Left renal pelvis (tissue), 4 donors: Measurements from ENCODE around the gene SYNJ2. TPM values are rescaled to one million over a fixed set of nuclear protein-coding genes. Genes with fewer than 3 reads are reported as not detected.

ENCODE experiments used
- DNase-seq, 4 donors: peaks; one replicate each; pipeline ENCODE4 v3.0.0-alpha.2; 2013; ENCODE audit warnings: low read depth in 4 of 4, low spot score in 3 of 4
- polyA plus RNA-seq, 4 donors: library from polyadenylated mRNA; unstranded; fragments of 120-200 nt; gene quantifications; one replicate each; pipeline ENCODE4 v1.2.1, GENCODE V29; 2013; ENCODE audit not compliant: insufficient read length in 4 of 4

SYNJ2 gene
- polyA plus RNA-seq, 4 donors: 8.0 to 11.3 (median 10.8) TPM

DNA sequence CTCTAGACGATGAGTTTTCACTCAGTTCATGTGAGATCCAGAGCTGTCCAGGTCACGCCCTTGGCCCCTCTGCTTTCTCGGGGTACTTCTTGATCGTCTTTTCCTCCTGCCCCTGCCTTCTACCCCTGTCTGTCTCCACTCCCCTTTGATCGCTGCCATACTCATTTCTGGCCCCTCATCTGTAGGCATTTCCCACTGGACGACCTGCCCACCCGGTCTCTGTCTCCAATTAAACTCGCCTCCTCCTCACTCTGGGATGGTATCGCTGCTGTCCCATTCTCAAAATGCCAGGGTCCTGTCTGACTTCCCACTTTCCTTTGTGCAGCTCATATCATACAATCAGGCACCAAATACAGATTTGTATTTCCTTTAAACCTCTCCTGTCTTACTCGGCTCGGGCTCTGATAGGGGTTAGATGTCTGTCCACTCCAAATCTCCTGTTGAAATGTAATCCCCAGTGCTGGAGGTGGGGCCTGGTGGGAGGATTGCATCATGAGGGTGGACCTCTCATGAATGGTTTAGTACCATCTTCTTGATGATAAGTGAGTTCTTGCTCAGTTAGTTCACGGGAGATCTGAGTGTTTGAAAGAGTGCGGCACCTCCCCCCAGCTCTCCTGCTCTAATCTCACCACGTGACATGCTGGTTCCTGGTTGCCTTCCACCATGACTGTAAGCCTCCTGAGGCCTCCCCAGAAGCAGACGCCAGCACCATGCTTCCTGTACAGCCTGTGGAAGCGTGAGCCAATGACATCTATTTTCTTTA, 3.5 kb upstream of the SYNJ2 start:
- DNase-seq: no peak

GRCh38 chr6:157980288-157981131, 1.2 kb upstream of the SYNJ2 start:
- no peak for DNase-seq

DNA sequence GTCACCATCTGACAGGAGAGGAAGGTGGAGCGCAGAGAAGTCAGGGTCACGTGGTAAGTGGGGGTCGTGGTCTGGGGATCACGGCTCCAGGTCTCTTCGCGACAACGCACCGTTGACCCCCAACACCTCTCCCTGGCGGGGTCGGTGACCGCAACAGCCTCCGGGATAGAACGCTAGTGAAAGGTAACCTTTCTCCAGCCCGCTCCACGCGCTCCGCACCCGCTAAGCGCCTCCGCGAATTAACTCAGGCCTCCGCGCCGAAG, 600 bp upstream of the SYNJ2 start:
- DNase-seq: no peak

DNA sequence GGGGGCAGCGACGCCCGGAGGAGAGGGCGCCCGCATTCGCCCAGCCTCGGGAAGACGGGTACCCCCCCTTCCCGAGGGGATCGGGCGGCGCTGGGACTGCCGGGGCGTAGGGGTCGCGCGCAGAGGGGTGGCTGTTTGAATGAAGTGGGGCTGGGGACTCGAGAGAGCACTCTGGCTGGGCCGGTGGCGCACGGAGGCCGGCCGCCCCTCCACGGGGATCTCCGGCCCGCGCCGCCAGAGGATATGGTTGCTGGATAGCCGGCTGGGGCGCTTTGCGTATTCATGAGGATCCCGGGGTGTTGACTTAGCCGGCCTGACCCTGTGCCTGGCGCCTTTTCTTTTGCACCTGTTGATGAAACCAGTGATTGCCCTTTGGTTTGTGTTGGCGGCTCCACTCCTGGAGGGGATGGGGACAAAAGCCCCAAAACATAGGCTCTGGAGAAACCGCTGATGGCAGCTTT, 469 bp downstream of the SYNJ2 start:
- no peak for DNase-seq

DNA sequence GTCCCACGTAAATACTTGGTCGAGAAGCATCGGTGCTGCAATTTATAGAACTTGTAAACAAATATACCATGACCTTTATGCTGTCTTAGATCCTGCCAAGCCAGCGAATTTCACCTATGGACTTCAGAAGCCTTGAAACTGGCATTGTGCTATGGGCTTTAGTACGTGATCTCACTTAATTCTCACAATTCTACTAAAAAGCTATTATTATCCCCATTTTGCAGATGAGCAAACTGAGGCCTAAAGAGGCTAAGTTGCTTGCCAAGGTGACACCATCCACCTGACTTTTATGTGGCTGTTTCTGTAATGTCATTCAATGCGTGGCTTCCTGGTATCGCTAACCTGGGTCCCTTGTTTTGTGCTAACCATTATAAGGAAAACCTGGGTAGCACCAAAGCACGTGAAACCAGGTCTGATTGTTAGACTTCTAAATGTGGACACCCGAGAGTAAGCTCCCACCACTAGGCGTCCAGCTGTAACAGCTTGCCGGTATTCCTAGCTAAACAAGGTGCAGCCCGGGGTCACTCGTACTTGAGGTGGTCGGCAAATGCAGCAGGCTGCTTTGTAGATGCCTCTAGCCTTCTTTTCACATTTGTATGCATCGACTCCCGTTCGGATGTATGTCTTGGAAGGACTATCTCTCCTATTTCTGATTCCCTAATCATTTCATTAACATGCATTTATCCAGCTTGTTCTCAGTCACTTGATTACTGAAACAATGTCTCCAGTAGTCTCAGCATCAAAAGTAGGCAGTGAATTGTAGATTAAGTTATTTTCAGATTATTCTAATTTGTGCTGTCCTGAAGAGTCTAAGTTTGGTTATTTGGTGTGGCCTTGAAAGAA, 1.1 kb downstream of the SYNJ2 start:
- no peak for DNase-seq

- no peak for DNase-seq
Measured at GRCh38 chr6:157983406-157984119, 1.9 kb downstream of the SYNJ2 start.

GRCh38 chr6:157984128-157984527, 2.5 kb downstream of the SYNJ2 start:
- no peak for DNase-seq

DNA sequence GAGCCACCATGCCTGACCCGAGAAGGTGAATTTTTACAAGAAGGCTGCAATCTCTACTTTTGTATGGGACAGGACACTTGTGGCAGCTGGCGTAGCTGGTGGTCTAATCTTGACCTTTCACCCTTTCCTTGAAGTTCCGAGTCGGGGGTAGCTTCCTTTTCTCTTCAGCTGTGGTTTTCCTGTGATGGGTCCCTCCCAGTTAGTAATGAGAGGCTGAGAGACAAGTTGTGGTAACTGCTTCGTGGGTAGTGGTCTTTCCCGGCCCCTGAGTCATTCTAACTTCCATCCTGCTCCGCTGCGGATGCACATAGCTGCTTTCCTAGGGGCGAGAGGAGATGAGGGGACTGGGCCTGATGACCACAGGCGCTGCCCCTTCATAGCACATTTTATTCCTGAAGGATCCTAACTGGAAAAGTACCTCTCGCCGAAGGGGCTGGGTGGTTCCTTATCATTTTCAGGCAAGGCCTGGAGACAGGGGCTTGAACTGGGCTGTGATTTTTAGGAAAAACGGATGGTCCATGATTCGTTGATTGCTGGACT, 3.1 kb downstream of the SYNJ2 start:
- no peak for DNase-seq

- DNase-seq: no peak
Measured at GRCh38 chr6:157985378-157986155, 3.9 kb downstream of the SYNJ2 start.

DNA sequence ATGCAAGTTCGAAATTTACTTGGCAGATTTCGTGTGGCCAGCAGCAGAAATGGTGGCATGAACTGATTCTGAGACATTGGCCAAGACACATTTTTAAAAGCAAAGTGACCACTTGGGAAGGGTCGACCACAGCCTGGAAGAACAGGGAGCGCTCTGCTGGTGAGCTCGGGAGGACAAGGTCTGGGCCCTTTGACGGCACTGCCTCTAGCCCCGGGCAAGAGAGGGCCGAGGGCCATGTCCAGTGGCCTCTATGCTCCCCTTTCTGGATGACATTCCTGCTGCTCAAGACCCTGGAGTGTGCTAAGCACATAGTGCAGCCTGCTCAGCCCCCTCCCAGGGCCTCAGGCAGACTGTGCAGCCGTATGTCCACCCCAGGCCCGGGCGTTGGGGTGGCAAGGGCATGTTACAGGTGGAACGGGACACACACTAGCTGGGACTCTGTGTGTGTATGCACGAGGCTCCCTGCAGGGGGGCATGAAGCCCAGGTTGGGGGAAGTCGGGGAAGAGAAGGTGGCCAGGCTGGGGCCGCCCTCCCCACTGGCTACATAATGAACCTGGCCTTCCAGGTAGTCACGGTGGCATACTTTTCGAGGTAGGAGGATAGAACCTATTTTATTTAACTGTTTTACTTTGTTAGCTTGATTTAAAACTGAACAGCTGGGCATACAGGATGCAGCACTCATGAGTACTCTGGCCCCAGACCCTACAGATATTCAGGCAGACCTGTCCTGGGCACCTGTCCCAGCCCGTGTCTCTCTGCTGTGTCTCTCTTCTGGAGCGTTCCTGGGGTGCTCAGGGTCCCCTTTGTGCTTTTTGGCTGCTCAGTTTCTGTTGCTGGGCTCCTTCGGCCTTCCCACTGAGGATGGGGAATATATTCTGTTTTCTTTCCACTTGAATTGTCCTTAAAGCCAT, 6.4 kb downstream of the SYNJ2 start:
- DNase-seq: no peak

GRCh38 chr6:157988700-157989063, 7.0 kb downstream of the SYNJ2 start:
- DNase-seq: no peak

DNA sequence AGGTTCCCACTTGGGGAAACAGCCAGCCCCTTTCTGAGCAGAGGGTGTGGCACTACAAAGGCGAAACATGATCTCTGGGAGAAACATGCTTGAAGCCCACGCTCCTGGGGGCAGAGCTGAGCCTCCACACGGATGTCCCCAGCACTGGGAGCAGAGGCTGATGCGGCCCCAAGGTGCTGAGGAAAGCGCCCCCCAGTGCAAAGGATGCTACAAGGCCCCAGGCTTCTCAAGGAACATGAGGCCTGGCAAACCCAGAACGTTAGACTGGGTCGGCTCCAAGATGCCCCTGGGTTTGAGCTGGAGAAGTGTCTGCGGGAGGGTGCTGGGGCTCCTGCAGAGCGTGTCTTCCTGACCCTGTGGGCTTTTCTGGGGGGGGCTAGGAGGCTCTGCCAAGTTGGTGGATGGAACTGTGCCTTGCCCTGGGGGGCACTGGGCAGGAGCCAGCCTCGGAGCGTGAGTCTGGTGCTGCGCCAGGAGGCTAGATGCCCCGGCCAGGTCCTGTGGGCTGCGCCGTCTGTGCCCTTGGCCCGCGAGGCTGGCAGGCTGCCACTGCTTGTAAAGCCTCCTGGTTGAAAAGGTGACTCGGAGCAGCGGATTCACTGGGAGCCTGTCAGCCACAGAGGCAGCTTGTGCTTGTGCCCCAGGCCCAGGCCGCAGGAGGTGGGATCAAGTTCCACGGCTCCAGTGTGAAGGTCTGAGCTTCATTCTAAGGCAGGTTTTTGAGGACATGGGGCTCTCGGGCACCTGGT, 8.1 kb downstream of the SYNJ2 start:
- DNase-seq: no peak

- no peak for DNase-seq
Measured at GRCh38 chr6:157990321-157991066, 8.8 kb downstream of the SYNJ2 start.

GRCh38 chr6:157991067-157991432, 9.4 kb downstream of the SYNJ2 start:
- DNase-seq: no peak

DNA sequence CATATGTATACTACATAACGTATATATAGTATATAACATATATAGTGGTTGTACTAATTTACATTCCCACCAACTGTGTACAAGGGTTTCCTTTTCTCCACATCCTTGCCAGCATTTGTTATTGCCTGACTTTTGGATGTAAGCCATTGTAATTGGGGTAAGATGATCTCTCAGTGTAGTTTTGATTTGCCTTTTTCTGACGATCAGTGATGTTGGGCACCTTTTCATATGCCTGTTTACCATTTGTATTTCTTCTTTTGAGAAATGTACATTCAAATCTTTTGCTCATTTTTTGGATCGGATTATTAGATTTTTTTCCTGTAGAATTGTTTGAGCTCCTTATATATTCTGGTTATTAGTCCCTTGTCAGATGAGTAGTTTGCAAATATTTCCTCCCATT, 11.4 kb downstream of the SYNJ2 start:
- no peak for DNase-seq

DNA sequence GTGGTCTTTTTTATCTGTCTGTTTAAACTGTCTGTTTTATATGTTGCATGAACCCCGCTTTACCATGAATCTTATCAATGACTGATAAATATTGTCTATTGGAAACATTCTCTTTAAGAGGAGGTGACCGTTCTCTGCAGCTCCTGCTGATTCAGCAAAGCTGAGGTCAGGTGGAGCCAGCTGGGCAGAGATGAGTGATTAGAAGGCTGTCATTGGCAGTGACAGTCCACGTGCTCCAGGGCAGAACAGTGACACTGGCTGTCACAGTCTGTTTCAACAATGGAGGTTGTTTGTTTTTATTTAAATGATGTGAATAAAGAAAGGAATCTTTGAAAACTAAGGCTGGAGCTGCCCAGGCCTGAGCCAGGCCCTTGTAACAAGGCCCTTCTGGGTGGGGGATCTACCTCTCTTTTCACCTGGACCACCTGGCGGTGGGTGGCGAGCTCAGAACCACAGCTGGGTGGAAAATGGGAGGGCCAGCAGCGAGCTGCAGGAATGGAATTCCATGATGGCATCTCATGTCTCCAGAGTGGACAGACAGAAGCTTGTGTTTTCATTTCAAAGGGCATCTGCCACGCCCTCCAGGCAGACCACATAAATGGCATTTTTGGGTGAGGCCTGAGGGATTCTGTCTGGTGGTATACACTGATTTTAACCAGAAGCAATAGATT, 12.6 kb downstream of the SYNJ2 start:
- DNase-seq: no peak

DNA sequence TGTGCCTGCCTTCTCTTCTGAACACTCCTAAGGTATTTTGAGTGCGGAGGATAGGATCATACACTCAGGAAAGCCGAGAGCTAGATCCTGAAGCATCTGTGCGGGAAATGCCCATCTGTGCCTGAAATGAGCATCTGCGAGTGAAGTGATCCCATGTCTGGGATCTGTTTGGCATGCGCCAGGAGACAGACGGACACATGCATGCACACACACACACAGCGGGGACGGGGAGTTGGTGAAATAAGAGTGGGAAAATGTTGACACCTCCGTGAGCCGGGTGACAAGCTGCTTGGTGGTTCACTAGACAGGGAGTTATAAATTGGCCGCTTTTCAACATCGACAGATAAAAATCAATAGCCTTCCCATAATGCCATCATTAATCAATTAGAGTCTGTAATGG, 13.8 kb downstream of the SYNJ2 start:
- no peak for DNase-seq
